ENCODE measurements around the gene CROCC2. TPM values are rescaled to one million over a fixed set of nuclear protein-coding genes. Genes with fewer than 3 reads are reported as not detected.

CROCC2 gene
- total RNA-seq, 1 donor = not detected

DNA sequence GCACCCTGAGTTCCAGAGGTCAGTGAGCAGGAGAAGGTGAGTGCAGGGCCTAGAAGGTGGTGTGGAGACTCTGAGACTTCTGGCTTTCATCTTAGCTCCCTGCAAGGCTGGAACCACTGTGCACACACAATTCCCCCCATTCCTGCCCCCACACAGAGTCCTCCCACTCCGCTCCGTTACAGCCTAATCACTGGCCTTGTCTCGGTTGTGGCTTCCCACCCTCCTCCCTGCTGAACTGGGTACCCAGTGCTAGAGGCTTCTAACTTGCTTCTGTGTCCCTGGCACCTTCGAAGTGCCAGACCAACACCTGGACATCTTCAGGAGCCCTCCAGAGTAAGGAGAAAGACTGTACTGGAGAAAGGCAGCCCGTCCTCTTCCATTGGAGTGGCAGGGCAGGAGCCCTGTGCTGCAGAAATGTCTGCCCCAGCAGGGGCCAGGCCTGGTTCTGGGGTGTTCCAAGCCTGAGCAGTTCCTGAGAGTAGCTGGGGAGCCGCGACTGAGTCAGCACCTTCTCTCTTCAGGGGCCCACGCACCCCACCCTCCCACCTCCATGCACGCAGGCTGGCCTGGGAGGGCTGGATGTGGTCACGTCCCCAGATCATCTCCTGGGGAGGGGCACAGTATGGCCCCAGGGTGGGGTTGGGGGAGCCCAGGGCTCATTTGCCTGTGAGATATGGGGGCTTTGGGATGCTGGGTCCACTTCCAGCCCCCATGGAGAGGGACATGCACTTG lies 23.4 kb downstream of the CROCC2 start:
- no peaks in the 10 kb centered on the region for H3K9me3 ChIP-seq (ENCODE audit: low read depth, low read length)
- H3K27me3 ChIP-seq (ENCODE audit: insufficient read depth, low read length) = no peaks in the 10 kb centered on the region
- no peak overlapping the region for H3K4me3 ChIP-seq (ENCODE audit: low read length)
- no peaks in the 10 kb centered on the region for H3K4me1 ChIP-seq (ENCODE audit: insufficient read depth, low read length)

DNA sequence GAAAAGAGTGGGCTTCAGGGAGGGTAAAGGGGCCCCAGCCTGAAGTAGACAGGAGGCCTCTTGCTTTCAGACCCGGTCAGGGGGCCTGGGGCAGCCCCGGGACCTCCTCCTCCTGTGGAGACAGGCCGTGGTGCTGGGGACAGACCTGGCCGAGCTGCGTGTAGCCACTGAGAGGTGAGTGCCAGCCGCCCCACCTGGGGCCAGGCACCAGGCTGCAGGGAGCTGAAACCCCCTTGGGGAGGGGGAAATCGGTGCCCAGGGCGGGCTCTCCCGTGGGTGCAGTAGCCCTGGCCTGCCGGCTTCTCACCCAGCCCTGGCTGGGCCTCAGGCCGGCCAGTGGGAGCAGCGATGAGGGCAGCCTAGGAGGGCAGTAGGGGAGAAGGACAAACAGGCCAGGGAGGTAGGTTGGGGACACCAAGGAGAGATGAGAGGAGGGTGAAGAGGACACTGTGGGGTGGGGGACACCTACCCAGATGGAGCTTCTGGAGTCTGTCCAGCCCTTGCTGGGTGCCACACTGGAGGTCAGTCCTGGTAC lies 24.0 kb downstream of the CROCC2 start:
- H3K9me3 ChIP-seq (ENCODE audit: low read depth, low read length) = no peaks in the 10 kb centered on the region
- no peaks in the 10 kb centered on the region for H3K4me1 ChIP-seq (ENCODE audit: insufficient read depth, low read length)
- H3K27me3 ChIP-seq (ENCODE audit: insufficient read depth, low read length) = no peaks in the 10 kb centered on the region
- H3K4me3 ChIP-seq (ENCODE audit: low read length) = no peak overlapping the region

DNA sequence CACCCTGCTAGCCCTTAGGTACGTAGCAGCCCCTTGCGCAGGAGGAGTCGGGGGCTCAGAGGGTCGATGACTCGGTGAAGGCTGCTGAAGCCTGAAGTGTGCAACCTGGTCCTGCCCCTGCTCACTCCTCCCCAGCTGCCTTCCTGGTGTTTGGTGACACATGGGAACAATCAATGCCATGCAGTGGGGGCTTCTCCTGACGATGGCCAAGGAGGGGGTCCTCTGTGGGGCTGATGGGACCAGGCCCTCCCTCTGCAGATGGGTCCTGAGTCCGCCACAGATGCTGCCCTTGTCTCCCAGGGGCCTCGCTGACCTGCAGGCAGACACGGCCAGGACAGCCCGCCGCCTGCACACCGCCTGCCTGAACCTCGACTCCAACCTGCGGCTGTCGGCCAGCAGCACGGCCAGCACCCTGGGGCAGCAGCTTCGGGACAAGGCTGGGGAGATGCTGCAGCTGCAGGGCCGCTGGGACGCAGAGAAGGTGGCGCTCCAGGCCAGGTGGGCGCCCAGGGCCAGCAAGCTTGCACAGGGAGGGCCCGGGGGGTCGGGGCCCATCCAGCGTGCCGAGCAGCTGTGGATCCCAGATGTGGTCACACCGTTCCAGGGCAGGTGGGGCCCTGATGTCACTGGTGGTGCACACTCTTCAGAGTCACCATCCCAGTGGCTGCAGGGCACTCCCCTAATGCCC lies 24.6 kb downstream of the CROCC2 start:
- H3K4me3 ChIP-seq (ENCODE audit: low read length) = no peak overlapping the region
- no peaks in the 10 kb centered on the region for H3K4me1 ChIP-seq (ENCODE audit: insufficient read depth, low read length)
- H3K27me3 ChIP-seq (ENCODE audit: insufficient read depth, low read length) = no peaks in the 10 kb centered on the region
- H3K9me3 ChIP-seq (ENCODE audit: low read depth, low read length) = no peaks in the 10 kb centered on the region

DNA sequence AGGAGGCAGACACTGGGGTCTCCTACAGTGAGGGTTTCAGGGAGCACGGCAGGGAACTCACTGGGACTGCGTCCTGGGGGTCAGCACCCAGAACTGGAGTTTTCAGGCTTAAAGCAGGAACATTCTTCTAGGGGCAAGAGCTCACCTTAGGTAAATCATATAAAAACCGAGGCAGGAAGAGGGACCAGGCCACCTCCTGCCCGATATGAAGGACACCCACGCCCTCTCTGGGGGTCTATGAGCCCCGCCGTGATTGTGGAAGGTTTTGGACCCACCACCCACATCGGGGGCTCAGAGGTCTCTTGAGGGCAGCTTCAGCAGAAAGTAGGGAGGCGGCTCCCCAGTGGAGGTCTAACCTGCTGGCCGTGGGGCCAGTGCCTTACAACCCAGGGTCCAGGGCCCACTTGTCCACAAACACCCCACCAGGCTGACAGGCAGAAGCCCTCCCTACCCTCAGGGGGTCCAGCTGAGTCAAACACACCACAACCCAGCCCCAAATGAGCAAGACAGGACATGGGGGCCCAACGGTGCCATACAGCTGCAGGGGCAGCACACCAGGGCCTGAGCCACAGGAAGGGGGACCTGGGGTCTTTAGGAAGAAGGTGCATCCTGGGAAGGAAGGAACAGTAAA lies 25.3 kb downstream of the CROCC2 start:
- no peaks in the 10 kb centered on the region for H3K4me1 ChIP-seq (ENCODE audit: insufficient read depth, low read length)
- no peak overlapping the region for H3K4me3 ChIP-seq (ENCODE audit: low read length)
- no peaks in the 10 kb centered on the region for H3K27me3 ChIP-seq (ENCODE audit: insufficient read depth, low read length)
- H3K9me3 ChIP-seq (ENCODE audit: low read depth, low read length) = no peaks in the 10 kb centered on the region

DNA sequence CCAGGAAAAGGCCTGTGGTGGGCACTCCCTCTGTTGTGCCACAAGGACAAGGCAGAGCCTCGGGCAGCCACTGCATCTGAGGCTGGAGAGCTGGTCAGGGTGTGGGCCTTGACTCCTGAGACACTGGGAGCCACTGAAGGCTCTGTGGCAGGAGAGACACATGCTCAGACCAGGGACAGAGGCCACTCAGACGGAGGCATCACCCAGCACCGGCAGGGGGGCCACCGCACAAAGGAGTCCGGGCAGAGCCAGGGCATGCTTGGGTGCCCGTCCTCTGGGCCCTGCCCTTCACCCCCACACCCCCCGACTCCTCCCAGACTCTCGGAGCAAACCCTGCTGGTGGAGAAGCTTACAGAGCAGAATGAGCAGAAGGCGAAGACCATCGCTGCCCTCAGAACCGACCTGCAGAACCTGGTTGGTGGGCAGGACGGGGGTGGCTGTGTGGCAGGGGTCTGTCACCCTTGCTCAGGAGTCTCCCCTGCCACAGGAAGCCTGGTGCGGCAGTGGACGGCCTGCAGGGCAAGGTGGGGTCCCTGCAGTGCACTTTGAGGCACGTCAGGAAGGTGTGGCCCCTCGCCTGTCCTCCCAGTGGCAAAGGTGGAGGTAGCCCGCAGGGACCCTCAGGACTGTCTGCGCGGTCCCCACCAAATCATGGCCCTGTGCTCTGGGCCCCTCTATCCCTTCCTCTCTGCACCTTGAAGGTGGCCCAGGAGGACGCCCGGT lies 26.0 kb downstream of the CROCC2 start:
- Histone ChIP-seq H3K4me1 (ENCODE audit: insufficient read depth, low read length) (no peaks in the 10 kb centered on the region), H3K9me3 (ENCODE audit: low read depth, low read length) (no peaks in the 10 kb centered on the region), H3K27me3 (ENCODE audit: insufficient read depth, low read length) (no peaks in the 10 kb centered on the region), H3K4me3 (ENCODE audit: low read length) (no peak overlapping the region)

DNA sequence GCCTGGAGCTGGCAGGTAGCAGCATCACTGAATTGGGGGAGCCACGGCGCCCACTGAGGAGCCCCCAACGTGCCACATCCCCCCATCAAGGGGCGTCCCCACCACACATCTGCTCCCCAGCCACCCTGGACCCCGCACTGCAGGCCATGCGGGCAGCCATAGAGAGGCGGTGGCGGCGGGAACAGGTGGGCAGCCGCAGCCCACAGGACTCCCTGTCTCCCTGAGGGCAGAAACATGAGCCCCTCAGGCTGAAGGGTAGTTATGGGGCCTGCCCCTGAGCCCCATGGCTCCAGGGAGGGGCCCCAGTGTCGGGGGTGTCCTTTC lies 26.6 kb downstream of the CROCC2 start:
- Histone ChIP-seq H3K9me3 (ENCODE audit: low read depth, low read length) (no peaks in the 10 kb centered on the region), H3K4me3 (ENCODE audit: low read length) (no peak overlapping the region), H3K27me3 (ENCODE audit: insufficient read depth, low read length) (no peaks in the 10 kb centered on the region), H3K4me1 (ENCODE audit: insufficient read depth, low read length) (no peaks in the 10 kb centered on the region)

DNA sequence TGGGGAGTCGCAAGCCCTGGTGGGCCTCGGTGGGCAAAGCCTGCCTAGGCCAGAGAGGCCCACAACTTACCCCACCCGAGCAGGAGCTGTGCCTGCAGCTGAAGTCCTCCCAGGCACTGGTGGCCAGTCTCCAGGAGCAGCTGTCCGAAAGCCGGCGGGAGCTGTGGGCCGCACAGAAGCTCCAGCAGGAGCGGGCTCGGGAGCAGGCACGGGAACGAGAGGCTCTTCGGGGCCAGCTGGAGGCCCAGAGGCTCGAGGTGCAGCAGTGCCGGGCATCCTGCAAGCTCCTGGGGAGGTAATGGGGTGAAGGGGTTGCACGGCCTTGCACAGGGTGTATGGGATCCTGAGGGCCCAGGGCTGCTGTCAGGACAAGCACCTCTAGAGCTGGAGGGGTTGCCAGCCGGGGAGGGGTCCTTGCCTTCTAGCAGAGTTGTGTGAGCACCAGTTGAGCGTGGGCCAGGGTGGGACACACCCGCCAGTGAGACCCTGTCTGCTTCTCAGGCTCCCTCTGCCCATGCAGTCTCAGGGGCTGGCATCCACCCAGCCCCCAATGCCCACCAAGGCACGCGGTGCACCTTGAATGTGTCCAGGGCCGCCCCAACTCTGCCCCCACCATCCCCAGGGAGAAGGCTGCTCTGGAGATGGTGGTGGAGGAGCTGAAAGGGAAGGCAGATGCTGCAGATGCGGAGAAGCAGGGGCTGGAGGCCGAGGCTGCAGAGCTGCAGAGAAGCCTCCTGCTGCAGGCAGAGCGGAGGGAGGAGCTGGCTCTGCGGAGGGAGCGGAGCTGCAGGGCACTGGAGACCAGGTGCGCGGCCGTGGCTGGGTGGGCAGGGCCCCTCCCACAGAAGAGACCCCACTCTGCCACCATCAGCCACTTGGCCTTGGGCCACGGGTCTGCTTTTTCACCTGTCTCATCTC lies 27.2 kb downstream of the CROCC2 start:
- H3K9me3 ChIP-seq (ENCODE audit: low read depth, low read length) = no peaks in the 10 kb centered on the region
- no peaks in the 10 kb centered on the region for H3K27me3 ChIP-seq (ENCODE audit: insufficient read depth, low read length)
- H3K4me3 ChIP-seq (ENCODE audit: low read length) = no peak overlapping the region
- no peaks in the 10 kb centered on the region for H3K4me1 ChIP-seq (ENCODE audit: insufficient read depth, low read length)

DNA sequence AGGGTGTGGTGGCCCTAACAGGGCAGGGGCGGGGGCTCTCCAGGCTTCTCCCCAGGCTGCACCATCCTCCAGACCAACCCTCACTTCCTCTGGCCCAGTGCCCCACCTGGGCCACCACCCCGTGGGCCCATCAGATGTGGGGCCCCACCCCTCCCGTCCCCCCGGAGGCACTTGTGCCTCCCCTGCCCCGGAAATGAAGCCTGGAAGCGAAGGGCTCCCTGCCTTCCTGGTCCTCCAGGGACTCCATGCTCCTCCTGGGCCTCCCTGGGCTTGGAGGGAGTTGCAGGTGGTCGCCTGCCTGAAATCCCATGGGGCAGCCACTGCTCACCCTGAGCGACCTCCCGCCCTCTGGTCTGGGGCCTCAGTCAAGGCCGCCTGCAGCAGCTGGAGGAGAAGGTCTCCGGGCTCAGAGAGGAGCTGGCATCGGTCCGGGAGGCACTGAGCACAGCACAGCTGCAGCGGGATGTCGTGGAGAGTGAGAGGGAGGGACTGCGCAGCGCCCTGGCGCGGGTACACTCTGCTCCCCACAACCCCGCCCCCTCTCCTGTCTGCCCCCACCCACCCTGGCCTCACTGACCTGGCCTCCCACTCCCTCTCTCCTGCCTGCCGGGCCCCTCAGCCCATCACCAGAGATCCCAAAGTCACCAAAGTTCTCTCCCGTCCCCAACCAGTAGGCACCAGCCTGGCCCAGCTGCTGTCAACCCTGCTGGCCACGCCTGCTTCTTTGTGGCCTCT lies 28.0 kb downstream of the CROCC2 start:
- H3K27me3 ChIP-seq (ENCODE audit: insufficient read depth, low read length) = peaks cover 3% of the 10 kb centered on the region
- no peaks in the 10 kb centered on the region for H3K4me1 ChIP-seq (ENCODE audit: insufficient read depth, low read length)
- no peak overlapping the region for H3K4me3 ChIP-seq (ENCODE audit: low read length)
- no peaks in the 10 kb centered on the region for H3K9me3 ChIP-seq (ENCODE audit: low read depth, low read length)

DNA sequence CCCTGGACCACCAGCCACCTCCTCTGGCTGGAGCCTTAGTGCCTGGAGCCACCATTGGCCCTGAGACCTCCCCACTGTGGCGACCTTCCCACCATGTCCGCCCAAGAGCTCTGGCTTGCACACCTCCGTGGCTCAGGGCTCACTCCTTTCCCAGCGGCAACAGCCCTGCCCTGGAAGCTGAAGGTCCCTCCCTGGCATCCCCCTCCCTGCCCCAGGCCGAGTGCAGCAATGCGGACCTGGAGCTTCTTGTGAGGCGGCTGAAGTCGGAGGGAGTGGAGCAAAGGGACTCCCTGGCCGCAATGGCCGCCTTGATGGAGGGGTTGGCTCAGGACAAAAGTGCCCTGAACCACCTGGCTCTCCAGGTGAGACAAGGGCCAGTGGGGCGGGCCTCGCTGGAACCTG lies 28.6 kb downstream of the CROCC2 start:
- H3K9me3 ChIP-seq (ENCODE audit: low read depth, low read length) = no peaks in the 10 kb centered on the region
- peaks cover 3% of the 10 kb centered on the region for H3K27me3 ChIP-seq (ENCODE audit: insufficient read depth, low read length)

DNA sequence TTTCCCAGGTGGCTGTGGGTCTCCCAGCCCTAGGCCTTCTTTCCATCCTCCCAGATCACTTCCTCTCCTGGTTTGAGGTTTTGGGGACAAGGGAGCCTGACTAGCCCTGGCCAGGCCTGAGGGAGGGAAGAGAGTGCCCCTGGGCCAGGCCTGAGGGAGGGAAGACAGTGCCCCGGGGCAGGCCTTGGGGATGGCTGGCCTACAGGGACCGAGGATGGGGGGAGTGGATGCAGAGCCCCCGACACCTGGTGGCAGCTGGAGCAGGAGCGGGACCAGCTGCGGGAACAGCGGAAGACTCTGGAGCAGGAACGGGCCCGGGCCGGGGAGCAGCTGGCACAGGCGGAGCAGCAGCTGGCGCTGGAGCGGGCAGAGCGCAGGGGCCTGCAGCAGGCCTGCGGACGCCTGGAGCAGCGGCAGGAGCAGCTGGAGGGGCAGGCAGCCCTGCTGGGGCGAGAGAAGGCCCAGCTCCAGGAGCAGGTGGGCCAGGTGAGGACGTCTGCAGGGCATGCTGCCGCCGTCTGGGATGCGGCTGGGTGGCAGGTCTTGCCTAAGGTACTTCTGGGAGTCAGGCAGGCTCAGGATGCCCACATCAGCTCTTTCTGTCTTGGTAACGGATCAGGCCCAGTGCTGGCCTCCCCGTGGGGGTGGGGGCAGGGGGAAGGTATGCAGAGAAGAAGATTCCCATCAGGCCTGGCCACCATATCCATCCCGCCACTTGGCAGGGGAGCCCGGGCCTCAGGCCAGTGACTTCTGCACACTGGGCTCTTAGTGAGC lies 29.2 kb downstream of the CROCC2 start:
- Histone ChIP-seq H3K9me3 (ENCODE audit: low read depth, low read length) (no peaks in the 10 kb centered on the region), H3K27me3 (ENCODE audit: insufficient read depth, low read length) (peaks cover 3% of the 10 kb centered on the region), H3K4me1 (ENCODE audit: insufficient read depth, low read length) (no peaks in the 10 kb centered on the region)

More for the DNA sequence above, 28.6 kb downstream of the CROCC2 start:
- H3K4me1 ChIP-seq (ENCODE audit: insufficient read depth, low read length) = no peaks in the 10 kb centered on the region
- H3K4me3 ChIP-seq (ENCODE audit: low read length) = no peak overlapping the region

DNA sequence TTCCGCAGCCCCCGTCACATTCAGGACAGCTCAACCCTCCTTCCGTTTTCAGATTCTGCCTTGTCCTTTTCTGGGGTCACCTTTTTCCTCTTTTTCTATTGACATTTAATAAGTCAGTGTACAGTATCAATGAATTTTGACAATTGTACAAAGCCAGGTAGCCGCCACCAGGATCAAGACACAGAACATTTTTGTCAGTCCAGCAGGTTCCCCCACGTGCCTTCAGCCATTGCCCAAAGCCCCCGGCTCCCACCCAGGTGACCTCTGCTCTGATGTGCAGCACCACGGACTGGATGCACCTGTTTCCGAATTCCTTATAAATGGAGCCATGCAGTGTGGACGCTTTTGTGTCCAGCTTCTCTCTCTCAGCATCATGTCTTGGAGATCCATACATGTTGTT lies 30.0 kb downstream of the CROCC2 start:
- H3K27me3 ChIP-seq (ENCODE audit: insufficient read depth, low read length) = peaks cover 3% of the 10 kb centered on the region
- H3K4me1 ChIP-seq (ENCODE audit: insufficient read depth, low read length) = no peaks in the 10 kb centered on the region
- H3K9me3 ChIP-seq (ENCODE audit: low read depth, low read length) = no peaks in the 10 kb centered on the region
- no peak overlapping the region for H3K4me3 ChIP-seq (ENCODE audit: low read length)

More for the DNA sequence above, 29.2 kb downstream of the CROCC2 start:
- no peak overlapping the region for H3K4me3 ChIP-seq (ENCODE audit: low read length)

DNA sequence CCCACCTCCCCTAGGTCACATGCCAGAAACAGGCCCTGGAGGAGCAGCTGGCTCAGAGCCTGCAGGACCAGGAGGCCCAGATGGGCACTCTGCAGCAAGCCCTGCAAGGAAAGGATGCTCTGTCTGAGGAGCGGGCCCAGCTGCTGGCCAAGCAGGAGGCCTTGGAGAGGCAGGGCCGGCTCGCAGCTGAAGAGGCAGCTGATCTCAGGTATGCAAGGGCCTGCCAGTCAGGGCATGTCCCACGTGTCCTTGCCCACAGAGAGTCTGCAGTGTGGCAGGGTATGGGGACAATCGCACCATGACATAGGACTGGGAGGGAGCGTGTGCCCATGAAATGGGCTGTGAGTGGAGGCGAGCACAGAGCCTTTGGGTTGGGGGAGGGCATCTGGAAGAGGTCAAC lies 39.9 kb downstream of the CROCC2 start:
- no peaks in the 10 kb centered on the region for H3K4me1 ChIP-seq (ENCODE audit: insufficient read depth, low read length)
- no peaks in the 10 kb centered on the region for H3K9me3 ChIP-seq (ENCODE audit: low read depth, low read length)
- H3K4me3 ChIP-seq (ENCODE audit: low read length) = no peak overlapping the region
- H3K27me3 ChIP-seq (ENCODE audit: insufficient read depth, low read length) = no peaks in the 10 kb centered on the region

DNA sequence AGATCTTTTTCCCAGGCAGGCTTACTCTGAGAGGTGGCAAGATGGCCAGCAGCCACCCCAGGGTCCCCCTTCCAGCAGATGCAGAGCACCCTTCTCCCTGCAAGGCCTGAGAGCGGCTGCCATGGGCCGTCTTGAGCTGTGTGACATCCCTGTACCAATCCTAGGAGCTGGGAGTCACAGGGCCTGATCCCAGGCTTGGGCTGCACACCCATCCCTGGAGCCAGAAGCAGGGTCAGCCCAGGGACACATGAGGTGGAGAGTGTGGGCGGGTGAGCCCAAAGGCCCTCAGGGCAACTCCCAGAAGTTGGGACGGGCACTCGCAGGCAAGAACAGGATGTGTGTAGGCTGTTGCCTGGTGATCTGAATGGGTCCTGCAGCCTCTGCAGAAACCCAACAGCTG lies 40.5 kb downstream of the CROCC2 start:
- no peaks in the 10 kb centered on the region for H3K4me1 ChIP-seq (ENCODE audit: insufficient read depth, low read length)
- no peaks in the 10 kb centered on the region for H3K9me3 ChIP-seq (ENCODE audit: low read depth, low read length)
- no peaks in the 10 kb centered on the region for H3K27me3 ChIP-seq (ENCODE audit: insufficient read depth, low read length)
- H3K4me3 ChIP-seq (ENCODE audit: low read length) = no peak overlapping the region

Measured in mononuclear cell (primary cell).